ENCODE measurements around the gene USP47. TPM values are rescaled to one million over a fixed set of nuclear protein-coding genes. Genes with fewer than 3 reads are reported as not detected.

The USP47 gene
- total RNA-seq, 1 experiment from 2014 or later = 50.4 TPM

GRCh38 chr11:11895672-11896071 lies 53.9 kb downstream of the USP47 start:
- intact Hi-C loops (cut with micrococcal nuclease; ENCODE audit: unreplicated experiment) = loop anchor here (5.0 kb wide), 1 partner anchor 53 kb away; the partner anchor contains the start of gene USP47
- no peaks in the 10 kb centered on the region for H3K4me1 Mint-ChIP-seq (ENCODE audit: low read depth, unreplicated experiment)
- Histone ChIP-seq H3K4me3 (ENCODE audit: low read depth, low read length) (no peak overlapping the region), H3K9me3 (no peaks in the 10 kb centered on the region), H3K36me3 (ENCODE audit: control insufficient read depth, insufficient read depth, low read length) (peaks cover 2% of the 10 kb centered on the region; the same call in 1 of the 2 replicates), H3K27me3 (replicated peaks; ENCODE audit: control insufficient read depth, insufficient read depth, low read length) (no peaks in the 10 kb centered on the region), H3K4me1 (no peaks in the 10 kb centered on the region)
- no peak overlapping the region for H3K27ac Mint-ChIP-seq (ENCODE audit: unreplicated experiment)
- H3K36me3 Mint-ChIP-seq (ENCODE audit: insufficient read depth, unreplicated experiment) = peaks cover 34% of the 10 kb centered on the region
- no peaks in the 10 kb centered on the region for H3K27me3 Mint-ChIP-seq (ENCODE audit: insufficient read depth, unreplicated experiment)
- H3K4me3 Mint-ChIP-seq (ENCODE audit: unreplicated experiment) = no peak overlapping the region
- no TSS peak for BruUV-seq (replicated peaks)
- H3K9me3 Mint-ChIP-seq (ENCODE audit: unreplicated experiment) = no peaks in the 10 kb centered on the region
- peak in 1 of 2 experiments; percentile 23 for TF ChIP-seq CTCF (IDR thresholded peaks at IDR 0.05; ENCODE audit: insufficient read depth in 1 of 2, low read depth in 1 of 2, low read length in 1 of 2, severe bottlenecking in 1 of 2, unreplicated experiment in 1 of 2)
- DNase-seq = no peak
- POLR2A ChIA-PET = no interaction called here
- CTCF ChIA-PET = no interaction called here

- Histone ChIP-seq H3K4me1 (no peaks in the 10 kb centered on the region), H3K9me3 (no peaks in the 10 kb centered on the region), H3K4me3 (ENCODE audit: low read depth, low read length) (no peak overlapping the region), H3K36me3 (ENCODE audit: control insufficient read depth, insufficient read depth, low read length) (peaks cover 2% of the 10 kb centered on the region; the same call in 1 of the 2 replicates), H3K27me3 (replicated peaks; ENCODE audit: control insufficient read depth, insufficient read depth, low read length) (no peaks in the 10 kb centered on the region)
- Mint-ChIP-seq H3K27ac (ENCODE audit: unreplicated experiment) (no peak overlapping the region), H3K9me3 (ENCODE audit: unreplicated experiment) (no peaks in the 10 kb centered on the region), H3K4me1 (ENCODE audit: low read depth, unreplicated experiment) (no peaks in the 10 kb centered on the region), H3K4me3 (ENCODE audit: unreplicated experiment) (no peak overlapping the region), H3K27me3 (ENCODE audit: insufficient read depth, unreplicated experiment) (no peaks in the 10 kb centered on the region), H3K36me3 (ENCODE audit: insufficient read depth, unreplicated experiment) (peaks cover 21% of the 10 kb centered on the region)
- CTCF ChIA-PET = interaction anchor here (0.5 to 1.6 kb wide), 5 partner anchors 27 to 100 kb away, joined by 3 to 15 read pairs (median 4); partner anchors contain the start of gene USP47
- intact Hi-C loops (cut with micrococcal nuclease; ENCODE audit: unreplicated experiment) = loop anchor here (1.0 to 5.0 kb wide), 2 partner anchors 56 to 99 kb away; partner anchors contain the start of gene USP47
- no peak for DNase-seq
- POLR2A ChIA-PET = no interaction called here
- BruUV-seq (replicated peaks) = no TSS peak
- no peak for TF ChIP-seq CTCF (IDR thresholded peaks at IDR 0.05; ENCODE audit: insufficient read depth in 1 of 2, low read depth in 1 of 2, low read length in 1 of 2, severe bottlenecking in 1 of 2, unreplicated experiment in 1 of 2)
Observed at GRCh38 chr11:11898648-11899047, 56.9 kb downstream of the USP47 start.

- H3K4me3 Mint-ChIP-seq (ENCODE audit: unreplicated experiment) = no peak overlapping the region
- Histone ChIP-seq H3K27me3 (replicated peaks; ENCODE audit: control insufficient read depth, insufficient read depth, low read length) (no peaks in the 10 kb centered on the region), H3K4me1 (no peaks in the 10 kb centered on the region), H3K4me3 (ENCODE audit: low read depth, low read length) (no peak overlapping the region), H3K36me3 (ENCODE audit: control insufficient read depth, insufficient read depth, low read length) (peaks cover 2% of the 10 kb centered on the region; the same call in 1 of the 2 replicates), H3K9me3 (no peaks in the 10 kb centered on the region)
- no peaks in the 10 kb centered on the region for H3K9me3 Mint-ChIP-seq (ENCODE audit: unreplicated experiment)
- no peaks in the 10 kb centered on the region for H3K4me1 Mint-ChIP-seq (ENCODE audit: low read depth, unreplicated experiment)
- peak; percentile 25 to 34 for TF ChIP-seq CTCF (IDR thresholded peaks at IDR 0.05; ENCODE audit: insufficient read depth in 1 of 2, low read depth in 1 of 2, low read length in 1 of 2, severe bottlenecking in 1 of 2, unreplicated experiment in 1 of 2)
- CTCF ChIA-PET = interaction anchor here (0.6 to 1.6 kb wide), 5 partner anchors 22 to 100 kb away, joined by 3 to 15 read pairs (median 4); partner anchors contain the start of gene USP47
- peaks cover 26% of the 10 kb centered on the region for H3K36me3 Mint-ChIP-seq (ENCODE audit: insufficient read depth, unreplicated experiment)
- POLR2A ChIA-PET = interaction anchor here (0.5 kb wide), 1 partner anchor 58 kb away, joined by 3 read pairs; no protein-coding TSS in a partner anchor
- no peak overlapping the region for H3K27ac Mint-ChIP-seq (ENCODE audit: unreplicated experiment)
- intact Hi-C loops (cut with micrococcal nuclease; ENCODE audit: unreplicated experiment) = loop anchor here (1.0 to 5.0 kb wide), 2 partner anchors 57 to 100 kb away; partner anchors contain the start of gene USP47
- BruUV-seq (replicated peaks) = no TSS peak
- peak in 1 of 2 experiments; percentile 24 for DNase-seq
- H3K27me3 Mint-ChIP-seq (ENCODE audit: insufficient read depth, unreplicated experiment) = no peaks in the 10 kb centered on the region
Observed at GRCh38 chr11:11899401-11899800, 57.6 kb downstream of the USP47 start.
